DMS 273 treated with DMSO at 0.1 percent for 48 hours (cell line): ENCODE data around the gene AREG.

Experiments
- DNase-seq: peaks from one replicate; lab custom pipeline; 2025; lab: John Stamatoyannopoulos, UW

AREG gene

GRCh38 chr4:74431113-74431826, 13.7 kb upstream of the AREG start:
- no peak for DNase-seq

GRCh38 chr4:74433043-74433442, 11.9 kb upstream of the AREG start:
- no peak for DNase-seq

- DNase-seq = no peak
These were observed 11.3 kb upstream of the AREG start for GRCh38 chr4:74433541-74434172.

- DNase-seq = no peak
These were observed 9.6 kb upstream of the AREG start for GRCh38 chr4:74435296-74435695.

GRCh38 chr4:74437866-74438265, 7.1 kb upstream of the AREG start:
- DNase-seq = no peak

GRCh38 chr4:74438661-74439060, 6.3 kb upstream of the AREG start:
- DNase-seq = no peak

- DNase-seq = no peak
These were observed 5.0 kb upstream of the AREG start for GRCh38 chr4:74439952-74440351.

- no peak for DNase-seq
These were observed 4.6 kb upstream of the AREG start for GRCh38 chr4:74440356-74440755.

GRCh38 chr4:74441744-74442143, 3.2 kb upstream of the AREG start:
- no peak for DNase-seq

- DNase-seq = no peak
These were observed 1.4 kb downstream of the AREG start for GRCh38 chr4:74446193-74446868.

- no peak for DNase-seq
These were observed 2.0 kb downstream of the AREG start for GRCh38 chr4:74446896-74447295.

- DNase-seq = no peak
These were observed 2.8 kb downstream of the AREG start for GRCh38 chr4:74447636-74448233.

GRCh38 chr4:74449571-74450297, 4.8 kb downstream of the AREG start:
- DNase-seq = no peak

GRCh38 chr4:74450298-74450683, 5.4 kb downstream of the AREG start:
- no peak for DNase-seq

GRCh38 chr4:74451214-74451661, 6.3 kb downstream of the AREG start:
- no peak for DNase-seq

GRCh38 chr4:74453037-74453635, 8.2 kb downstream of the AREG start:
- no peak for DNase-seq

GRCh38 chr4:74453829-74454742, 9.2 kb downstream of the AREG start:
- DNase-seq = no peak

- DNase-seq = no peak
These were observed 10.6 kb downstream of the AREG start for GRCh38 chr4:74455361-74456055.

- DNase-seq = no peak
These were observed 11.3 kb downstream of the AREG start for GRCh38 chr4:74456056-74456744.
